ENCODE results near the gene DDB1.

DDB1 gene

GRCh38 chr11:61297341-61297740 lies 35.6 kb downstream of the DDB1 start:
- Histone ChIP-seq H3K9ac (ENCODE audit: low read length) (peak overlapping the region; percentile 80), H2AFZ (ENCODE audit: low read depth, low read length) (no peak overlapping the region), H4K91ac (ENCODE audit: low read length) (peak overlapping the region; percentile 40), H3K27me3 (ENCODE audit: control insufficient read depth in 1 of 2, insufficient read depth in 1 of 2, low read length in 2 of 2) (peaks cover 0 to 6% of the 10 kb centered on the region in 2 experiments), H3K4me3 (ENCODE audit: insufficient read depth in 1 of 2, low read depth in 1 of 2, low read length in 2 of 2) (peak overlapping the region in 1 of 2 experiments; percentile 48), H4K8ac (ENCODE audit: low read length) (no peak overlapping the region), H2BK120ac (ENCODE audit: low read depth, low read length) (no peak overlapping the region), H2BK12ac (ENCODE audit: low read length in 2 of 2) (peak overlapping the region in 1 of 2 experiments; percentile 81), H3K23ac (ENCODE audit: low read length in 2 of 2) (no peak overlapping the region), H3K4me2 (ENCODE audit: low read length, poor library complexity, severe bottlenecking) (no peak overlapping the region), H3K14ac (ENCODE audit: low read length in 2 of 2) (no peak overlapping the region), H2AK5ac (ENCODE audit: low read length, severe bottlenecking) (peak overlapping the region; percentile 67), H2BK15ac (ENCODE audit: low read depth, poor library complexity, severe bottlenecking) (no peak overlapping the region), H2BK5ac (ENCODE audit: low read depth, low read length, poor library complexity, severe bottlenecking) (no peak overlapping the region), H3K4ac (ENCODE audit: low read depth in 1 of 2, low read length in 2 of 2) (peak overlapping the region in 1 of 2 experiments; percentile 59), H3K18ac (ENCODE audit: low read depth in 1 of 2, low read length in 2 of 2) (no peak overlapping the region), H3K9me3 (ENCODE audit: control insufficient read depth, low read length) (no peaks in the 10 kb centered on the region), H3K36me3 (ENCODE audit: control insufficient read depth in 1 of 2, insufficient read depth in 2 of 2, low read depth in 1 of 2, low read length in 2 of 2) (peaks cover 38 to 41% of the 10 kb centered on the region in 2 experiments), H3K79me1 (replicated peaks; ENCODE audit: low read length, poor library complexity, severe bottlenecking) (peaks cover 7% of the 10 kb centered on the region), H3K4me1 (ENCODE audit: control insufficient read depth, insufficient read depth, low read depth, low read length) (peaks cover 31% of the 10 kb centered on the region), H3K27ac (ENCODE audit: low read length, poor library complexity, severe bottlenecking) (peak overlapping the region; percentile 83)
- peak; percentile 9 for DNase-seq
- 78% methylated on average over 1 of the region's 1 CpG for WGBS

- WGBS, result 63% methylated on average over 12 of the region's 12 CpGs
Measured at GRCh38 chr11:61295596-61295926, 37.3 kb downstream of the DDB1 start.

GRCh38 chr11:61294717-61295595 lies 37.9 kb downstream of the DDB1 start, which contains the start of gene VWCE:
VWCE (minus strand) TSS chr11:61295316; CDS start chr11:61295037, 279 bp downstream.
- Histone ChIP-seq H3K4me3 (ENCODE audit: insufficient read depth in 1 of 2, low read depth in 1 of 2, low read length in 2 of 2) (peak within 1 kb of the TSS; percentile 53 to 87), H2BK120ac (ENCODE audit: low read depth, low read length) (peak within 1 kb of the TSS; percentile 12), H3K36me3 (ENCODE audit: control insufficient read depth in 1 of 2, insufficient read depth in 2 of 2, low read depth in 1 of 2, low read length in 2 of 2) (peaks cover 23 to 34% of the 10 kb centered on the region in 2 experiments), H4K91ac (ENCODE audit: low read length) (peak within 1 kb of the TSS; percentile 57), H2AK5ac (ENCODE audit: low read length, severe bottlenecking) (no peak within 1 kb of the TSS), H3K9me3 (ENCODE audit: control insufficient read depth, low read length) (no peaks in the 10 kb centered on the region), H4K8ac (ENCODE audit: low read length) (peak within 1 kb of the TSS; percentile 73), H3K27ac (ENCODE audit: low read length, poor library complexity, severe bottlenecking) (peak within 1 kb of the TSS; percentile 13), H3K18ac (ENCODE audit: low read depth in 1 of 2, low read length in 2 of 2) (peak within 1 kb of the TSS; percentile 72 to 89), H3K23ac (ENCODE audit: low read length in 2 of 2) (peak within 1 kb of the TSS in 1 of 2 experiments; percentile 95), H3K4me2 (ENCODE audit: low read length, poor library complexity, severe bottlenecking) (peak within 1 kb of the TSS; percentile 98), H2AFZ (ENCODE audit: low read depth, low read length) (peak within 1 kb of the TSS; percentile 36), H3K79me1 (replicated peaks; ENCODE audit: low read length, poor library complexity, severe bottlenecking) (peaks cover 5% of the 10 kb centered on the region), H3K27me3 (ENCODE audit: control insufficient read depth in 1 of 2, insufficient read depth in 1 of 2, low read length in 2 of 2) (peaks cover 0 to 6% of the 10 kb centered on the region in 2 experiments), H2BK15ac (ENCODE audit: low read depth, poor library complexity, severe bottlenecking) (peak within 1 kb of the TSS; percentile 68), H2BK5ac (ENCODE audit: low read depth, low read length, poor library complexity, severe bottlenecking) (no peak within 1 kb of the TSS), H3K14ac (ENCODE audit: low read length in 2 of 2) (peak within 1 kb of the TSS in 1 of 2 experiments; percentile 26), H3K9ac (ENCODE audit: low read length) (peak within 1 kb of the TSS; percentile 97), H3K4me1 (ENCODE audit: control insufficient read depth, insufficient read depth, low read depth, low read length) (peaks cover 31% of the 10 kb centered on the region), H2BK12ac (ENCODE audit: low read length in 2 of 2) (peak within 1 kb of the TSS; percentile 21 to 45), H3K4ac (ENCODE audit: low read depth in 1 of 2, low read length in 2 of 2) (peak within 1 kb of the TSS; percentile 19 to 65)
- peak; percentile 57 for DNase-seq
- WGBS, result 2% methylated on average over 92 of the region's 97 CpGs

More at GRCh38 chr11:61295596-61295926, 37.3 kb downstream of the DDB1 start:
- peaks cover 5% of the 10 kb centered on the region for H3K79me1 ChIP-seq (replicated peaks; ENCODE audit: low read length, poor library complexity, severe bottlenecking)
- peak overlapping the region; percentile 97 for H3K9ac ChIP-seq (ENCODE audit: low read length)
- H2BK15ac ChIP-seq (ENCODE audit: low read depth, poor library complexity, severe bottlenecking), result no peak overlapping the region
- H2AFZ ChIP-seq (ENCODE audit: low read depth, low read length), result no peak overlapping the region
- H3K4ac ChIP-seq (ENCODE audit: low read depth in 1 of 2, low read length in 2 of 2), result peak overlapping the region in 1 of 2 experiments; percentile 19
- no peak for DNase-seq
- H2AK5ac ChIP-seq (ENCODE audit: low read length, severe bottlenecking), result no peak overlapping the region
- peak overlapping the region; percentile 98 for H3K4me2 ChIP-seq (ENCODE audit: low read length, poor library complexity, severe bottlenecking)
- H2BK12ac ChIP-seq (ENCODE audit: low read length in 2 of 2), result peak overlapping the region; percentile 21
- no peak overlapping the region for H3K23ac ChIP-seq (ENCODE audit: low read length in 2 of 2)
- H3K27me3 ChIP-seq (ENCODE audit: control insufficient read depth in 1 of 2, insufficient read depth in 1 of 2, low read length in 2 of 2), result peaks cover 0 to 6% of the 10 kb centered on the region in 2 experiments
- no peak overlapping the region for H4K91ac ChIP-seq (ENCODE audit: low read length)
- H3K36me3 ChIP-seq (ENCODE audit: control insufficient read depth in 1 of 2, insufficient read depth in 2 of 2, low read depth in 1 of 2, low read length in 2 of 2), result peaks cover 28 to 36% of the 10 kb centered on the region in 2 experiments
- H3K9me3 ChIP-seq (ENCODE audit: control insufficient read depth, low read length), result no peaks in the 10 kb centered on the region
- H3K18ac ChIP-seq (ENCODE audit: low read depth in 1 of 2, low read length in 2 of 2), result peak overlapping the region; percentile 72 to 89
- no peak overlapping the region for H2BK5ac ChIP-seq (ENCODE audit: low read depth, low read length, poor library complexity, severe bottlenecking)
- no peak overlapping the region for H3K14ac ChIP-seq (ENCODE audit: low read length in 2 of 2)
- peak overlapping the region; percentile 53 to 87 for H3K4me3 ChIP-seq (ENCODE audit: insufficient read depth in 1 of 2, low read depth in 1 of 2, low read length in 2 of 2)
- peak overlapping the region; percentile 12 for H2BK120ac ChIP-seq (ENCODE audit: low read depth, low read length)
- H4K8ac ChIP-seq (ENCODE audit: low read length), result peak overlapping the region; percentile 10
- H3K27ac ChIP-seq (ENCODE audit: low read length, poor library complexity, severe bottlenecking), result peak overlapping the region; percentile 13
- H3K4me1 ChIP-seq (ENCODE audit: control insufficient read depth, insufficient read depth, low read depth, low read length), result peaks cover 31% of the 10 kb centered on the region
